SK-N-SH treated with all-trans-retinoic acid at 6 μM for 48 hours (cell line): ENCODE measurements around the gene CIDEC.
"Not testable (repeated sequence)": the region's sequence is repeated elsewhere in the genome, so short reads cannot be mapped to it uniquely, and the experiment has no call there.

ENCODE experiments used
- ATAC-seq: fragments of 200-7000 bp; cut with Tn5 transposase; 3 replicates; pipeline ENCODE4 v1.9.1; 2020; ENCODE audit warnings: mild to moderate bottlenecking, moderate library complexity
- ARNTL ChIP-seq: fragments of 450-650 bp; formaldehyde crosslinking; IDR thresholded peaks from 2 replicates; pipeline ENCODE4 v1.5.0; 2020; ENCODE audit warnings: low read depth, mild to moderate bottlenecking, moderate library complexity, borderline replicate concordance
- BACH2 ChIP-seq: fragments of 250-450 bp; sonication (Bioruptor Pico); IDR thresholded peaks from 2 replicates; pipeline ENCODE4 v1.9.0; 2021; ENCODE audit warnings: mild to moderate bottlenecking, borderline replicate concordance
- CREB5 ChIP-seq: fragments of 250-450 bp; sonication (Bioruptor Pico); IDR thresholded peaks from 2 replicates; pipeline ENCODE4 v1.5.1; 2020; ENCODE audit warnings: low read depth, mild to moderate bottlenecking, moderate library complexity
- CSDC2 ChIP-seq: fragments of 250-450 bp; sonication (Bioruptor Pico); IDR thresholded peaks from 2 replicates; pipeline ENCODE4 v1.5.0; 2020; ENCODE audit warnings: mild to moderate bottlenecking, moderate library complexity
- GLIS3 ChIP-seq: fragments of 250-450 bp; sonication (Bioruptor Pico); IDR thresholded peaks from 2 replicates; pipeline ENCODE4 v1.5.0; 2020; ENCODE audit warnings: mild to moderate bottlenecking, moderate library complexity
- OSR1 ChIP-seq: fragments of 250-450 bp; sonication (Bioruptor Pico); IDR thresholded peaks from 2 replicates; pipeline ENCODE4 v1.8.0; 2022; ENCODE audit warnings: moderate library complexity, mild to moderate bottlenecking, inconsistent platforms
- PATZ1 ChIP-seq: fragments of 250-450 bp; sonication (Bioruptor Pico); IDR thresholded peaks from 2 replicates; pipeline ENCODE4 v1.8.0; 2020; ENCODE audit warnings: mild to moderate bottlenecking, moderate library complexity, borderline replicate concordance
- POU6F1 ChIP-seq: fragments of 250-450 bp; sonication (Bioruptor Pico); IDR thresholded peaks from 2 replicates; pipeline ENCODE4 v1.8.0; 2021; ENCODE audit warnings: low read depth, mild to moderate bottlenecking, moderate library complexity, borderline replicate concordance
- PPARA ChIP-seq: fragments of 250-450 bp; sonication (Bioruptor Pico); IDR thresholded peaks from 2 replicates; pipeline ENCODE4 v1.5.0; 2020; ENCODE audit warnings: mild to moderate bottlenecking, borderline replicate concordance
- RARB ChIP-seq: fragments of 250-450 bp; sonication (Bioruptor Pico); IDR thresholded peaks from 2 replicates; pipeline ENCODE4 v1.8.0; 2021; ENCODE audit warnings: mild to moderate bottlenecking, moderate library complexity
- SNAI2 ChIP-seq: fragments of 250-450 bp; sonication (Bioruptor Pico); IDR thresholded peaks from 2 replicates; pipeline ENCODE4 v1.5.0; 2020; ENCODE audit warnings: mild to moderate bottlenecking, moderate library complexity
- TSHZ2 ChIP-seq: fragments of 250-450 bp; sonication (Bioruptor Pico); IDR thresholded peaks from 2 replicates; pipeline ENCODE4 v1.5.0; 2020; ENCODE audit warnings: mild to moderate bottlenecking, moderate library complexity
- ZFP3 ChIP-seq: fragments of 250-450 bp; sonication (Bioruptor Pico); IDR thresholded peaks from 2 replicates; pipeline ENCODE4 v1.5.0; 2020; ENCODE audit warnings: mild to moderate bottlenecking, moderate library complexity
- ZFP30 ChIP-seq: fragments of 450-650 bp; formaldehyde crosslinking; IDR thresholded peaks from 2 replicates; pipeline ENCODE4 v1.5.0; 2022; ENCODE audit warnings: mild to moderate bottlenecking, moderate library complexity
- ZNF565 ChIP-seq: fragments of 450-650 bp; formaldehyde crosslinking; conservative IDR thresholded peaks from 2 replicates; pipeline ENCODE4 v1.5.0; 2020; ENCODE audit warnings: low read depth, mild to moderate bottlenecking, moderate library complexity
- ZNF8 ChIP-seq: fragments of 450-650 bp; formaldehyde crosslinking; IDR thresholded peaks from 2 replicates; pipeline ENCODE4 v1.5.0; 2020; ENCODE audit warnings: mild to moderate bottlenecking, moderate library complexity

Gene CIDEC

GRCh38 chr3:9903238-9903624, 23.2 kb upstream of the CIDEC start:
- ATAC-seq: peak; percentile 72
- TF ChIP-seq BACH2 (CRISPR knock-in tag) (no peak), CREB5 (CRISPR knock-in tag) (no peak), POU6F1 (CRISPR knock-in tag) (no peak)

GRCh38 chr3:9902372-9903237, 22.6 kb upstream of the CIDEC start, which contains the start of gene IL17RE:
IL17RE (plus strand) TSS chr3:9902848; CDS start chr3:9902933, 85 bp downstream.
- TF ChIP-seq TSHZ2 (CRISPR knock-in tag) (no peak), ZNF8 (CRISPR knock-in tag) (no peak), ZFP30 (no peak), GLIS3 (CRISPR knock-in tag) (no peak), PATZ1 (no peak), ARNTL (CRISPR knock-in tag) (no peak), POU6F1 (CRISPR knock-in tag) (no peak), ZNF565 (no peak), PPARA (CRISPR knock-in tag) (no peak), ZFP3 (CRISPR knock-in tag) (no peak), CSDC2 (CRISPR knock-in tag) (no peak), SNAI2 (CRISPR knock-in tag) (no peak), RARB (CRISPR knock-in tag) (no peak)
- ATAC-seq: peak; percentile 46

- ATAC-seq: no peak
These were observed 21.9 kb upstream of the CIDEC start for GRCh38 chr3:9901967-9902366.

GRCh38 chr3:9900965-9901415, 20.9 kb upstream of the CIDEC start:
- ATAC-seq: not testable (repeated sequence)

More at GRCh38 chr3:9901967-9902366, 21.9 kb upstream of the CIDEC start:
- TF ChIP-seq OSR1 (CRISPR knock-in tag) (no peak), PATZ1 (no peak)
- TF ChIP-seq, all 23 proteins: peak for 0
